Nephron progenitor cell (in vitro differentiated cells): ENCODE data around the gene EPS8L2.
A peak's percentile ranks its signal among the peaks of the same experiment; 100 is the strongest.

ENCODE experiments used
- DNase-seq: peaks from one replicate; pipeline ENCODE4 v3.0.0; 2021
- H3K27ac Mint-ChIP-seq: 2 replicates; pipeline ENCODE4 v1.8.0; 2021; ENCODE audit warnings: mild to moderate bottlenecking, moderate library complexity, mixed read lengths
- H3K27me3 Mint-ChIP-seq: 2 replicates; pipeline ENCODE4 v1.8.0; 2021; ENCODE audit warnings: mild to moderate bottlenecking, low read depth, mixed read lengths; ENCODE audit not compliant: poor library complexity
- H3K36me3 Mint-ChIP-seq: 2 replicates; pipeline ENCODE4 v1.8.0; 2021; ENCODE audit warnings: low read depth, mixed read lengths
- H3K4me1 Mint-ChIP-seq: 2 replicates; pipeline ENCODE4 v1.8.0; 2021; ENCODE audit warnings: mixed read lengths
- H3K4me3 Mint-ChIP-seq: 2 replicates; pipeline ENCODE4 v1.8.0; 2021; ENCODE audit warnings: mild to moderate bottlenecking, moderate library complexity, mixed read lengths
- H3K9me3 Mint-ChIP-seq: 2 replicates; pipeline ENCODE4 v1.8.0; 2021; ENCODE audit warnings: mild to moderate bottlenecking, moderate library complexity, mixed read lengths
- CTCF ChIP-seq: fragments of 200-600 bp; sonication (generic); IDR thresholded peaks from 2 replicates; pipeline ENCODE4 v1.5.0; 2021; ENCODE audit warnings: antibody characterized with exemption

Gene EPS8L2

DNA sequence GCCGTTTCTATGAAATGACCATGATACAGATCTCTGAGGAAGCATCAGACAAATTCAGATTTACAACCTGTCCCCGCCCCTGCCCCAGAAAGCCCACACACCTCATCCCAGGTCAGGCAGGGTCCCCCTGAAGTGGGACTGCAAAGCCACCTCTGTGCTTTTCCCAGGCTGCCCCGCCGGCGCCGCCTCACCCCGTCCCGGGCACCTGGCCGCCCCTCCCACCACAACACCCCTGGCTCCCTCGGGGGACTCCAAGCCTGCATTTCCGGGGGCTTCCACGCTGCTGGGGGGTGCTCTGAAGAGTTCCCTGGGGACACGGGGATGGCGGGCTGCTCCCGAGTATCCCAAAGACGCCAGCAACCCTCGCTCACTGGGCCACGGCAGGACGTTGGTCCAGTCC is 45.8 kb upstream of the EPS8L2 start:
- Mint-ChIP-seq H3K27ac (no peak overlapping the region), H3K4me1 (no peaks in the 10 kb centered on the region), H3K27me3 (peaks cover 2% of the 10 kb centered on the region), H3K4me3 (no peak overlapping the region), H3K36me3 (peaks cover 20% of the 10 kb centered on the region), H3K9me3 (no peaks in the 10 kb centered on the region)
- DNase-seq = no peak
- TF ChIP-seq CTCF = no peak

DNA sequence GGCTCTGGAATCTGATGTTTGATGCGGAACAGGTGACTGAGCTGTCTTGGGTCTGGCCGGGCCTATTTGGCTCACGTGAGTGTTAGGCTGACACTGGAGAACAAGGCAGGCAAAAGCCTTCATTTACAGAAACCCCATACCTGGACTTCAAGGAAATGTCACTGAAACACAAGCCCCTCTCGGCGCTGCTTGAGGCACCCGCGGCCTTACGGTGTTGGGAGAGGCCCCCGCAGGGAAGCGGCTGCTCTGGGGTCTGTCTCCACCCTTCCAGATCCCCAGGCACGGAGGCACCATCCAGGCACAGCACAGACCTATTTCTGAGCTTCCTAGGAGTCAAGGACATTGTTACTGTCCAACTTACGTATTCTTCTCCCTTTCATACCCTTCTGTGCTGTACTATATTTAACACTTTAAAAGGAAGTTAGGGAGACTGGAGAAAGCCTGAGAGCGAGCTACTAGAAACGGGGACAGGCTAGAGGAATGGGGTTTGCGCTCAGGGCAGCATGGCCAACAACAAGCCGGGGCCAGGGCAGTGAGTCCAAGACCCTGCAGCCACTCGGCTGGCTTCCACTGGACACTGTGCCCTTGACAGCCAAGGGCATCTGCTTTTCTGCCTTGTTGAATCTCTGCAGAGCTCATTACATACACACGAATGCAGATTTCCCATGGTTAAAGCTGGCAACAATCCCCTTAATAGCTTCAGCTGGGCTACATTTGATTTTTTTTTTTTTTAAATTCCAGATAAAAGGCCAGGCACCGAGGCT is 45.2 kb upstream of the EPS8L2 start:
- no peak for DNase-seq
- no peaks in the 10 kb centered on the region for H3K4me1 Mint-ChIP-seq
- H3K36me3 Mint-ChIP-seq = peaks cover 25% of the 10 kb centered on the region
- H3K4me3 Mint-ChIP-seq = no peak overlapping the region
- H3K9me3 Mint-ChIP-seq = no peaks in the 10 kb centered on the region
- no peak overlapping the region for H3K27ac Mint-ChIP-seq
- H3K27me3 Mint-ChIP-seq = peaks cover 2% of the 10 kb centered on the region
- no peak for TF ChIP-seq CTCF

DNA sequence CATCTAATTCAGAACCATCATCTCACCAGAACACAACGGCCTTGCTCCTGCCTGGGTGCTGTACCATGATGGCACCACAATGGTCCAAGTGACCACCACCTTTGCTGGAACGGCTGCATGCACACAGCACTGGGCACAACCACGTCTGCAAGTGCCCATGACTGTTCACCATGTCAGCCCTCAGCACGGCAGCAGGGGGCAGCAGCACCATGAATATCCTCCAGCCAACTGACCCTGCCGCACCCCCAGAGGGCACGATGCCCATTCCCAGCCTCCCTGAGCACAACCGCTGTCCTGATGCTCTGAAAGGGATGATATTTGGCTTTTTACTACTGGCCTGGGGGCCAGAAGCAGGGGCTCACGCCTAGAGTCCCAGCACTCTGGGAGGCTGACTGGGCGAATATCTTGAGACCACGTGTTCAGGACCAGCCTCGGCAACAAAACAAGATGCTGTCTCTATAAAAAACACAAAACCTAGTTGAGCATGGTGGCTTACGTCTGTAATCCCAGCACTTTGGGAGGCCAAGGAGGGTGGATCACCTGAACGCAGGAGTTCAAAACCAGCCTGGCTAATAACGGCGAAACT is 43.2 kb upstream of the EPS8L2 start:
- Mint-ChIP-seq H3K9me3 (no peaks in the 10 kb centered on the region), H3K27me3 (peaks cover 2% of the 10 kb centered on the region), H3K36me3 (peaks cover 33% of the 10 kb centered on the region), H3K27ac (no peak overlapping the region), H3K4me3 (no peak overlapping the region), H3K4me1 (no peaks in the 10 kb centered on the region)
- peak; percentile 64 for TF ChIP-seq CTCF
- peak; percentile 59 for DNase-seq

DNA sequence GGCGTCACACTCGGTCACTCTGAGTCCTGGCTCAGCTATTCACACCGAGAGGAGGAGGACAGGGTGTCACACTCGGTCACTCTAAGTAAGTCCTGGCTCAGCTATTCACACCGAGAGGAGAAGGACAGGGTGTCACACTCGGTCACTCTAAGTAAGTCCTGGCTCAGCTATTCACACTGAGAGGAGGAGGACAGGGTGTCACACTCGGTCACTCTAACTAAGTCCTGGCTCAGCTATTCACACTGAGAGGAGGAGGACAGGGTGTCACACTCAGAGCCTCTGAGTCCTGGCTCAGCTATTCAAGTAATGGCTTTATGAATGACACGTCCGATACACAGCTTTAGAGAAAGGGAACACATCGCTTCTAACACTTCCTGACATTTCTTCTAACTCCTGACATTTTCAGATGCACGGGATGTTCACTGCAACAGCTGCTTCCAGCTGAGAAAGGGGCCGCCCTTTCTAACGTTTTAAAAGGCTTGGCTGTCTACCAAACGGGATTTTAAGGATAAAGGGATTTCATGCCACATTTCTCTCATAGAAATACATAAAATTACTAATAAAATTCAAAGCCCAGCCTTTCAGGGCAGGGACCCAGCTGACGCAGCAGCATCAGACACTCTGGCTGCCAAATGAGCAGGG is 40.8 kb upstream of the EPS8L2 start:
- Mint-ChIP-seq H3K27ac (peak overlapping the region; percentile 72), H3K4me1 (no peaks in the 10 kb centered on the region), H3K4me3 (no peak overlapping the region), H3K36me3 (peaks cover 37% of the 10 kb centered on the region), H3K27me3 (no peaks in the 10 kb centered on the region), H3K9me3 (no peaks in the 10 kb centered on the region)
- TF ChIP-seq CTCF = no peak
- no peak for DNase-seq

GRCh38 chr11:665704-666281 is 40.2 kb upstream of the EPS8L2 start:
- no peak overlapping the region for H3K27ac Mint-ChIP-seq

More at GRCh38 chr11:665704-666281, 40.2 kb upstream of the EPS8L2 start:
- Mint-ChIP-seq H3K9me3 (no peaks in the 10 kb centered on the region), H3K36me3 (peaks cover 38% of the 10 kb centered on the region), H3K4me1 (no peaks in the 10 kb centered on the region), H3K4me3 (no peak overlapping the region), H3K27me3 (no peaks in the 10 kb centered on the region)
- no peak for DNase-seq
- TF ChIP-seq CTCF = no peak
